HEK293 (cell line): ENCODE measurements around the gene OPN4.
"Not testable (repeated sequence)": the region's sequence is repeated elsewhere in the genome, so short reads cannot be mapped to it uniquely, and the experiment has no call there.

Source experiments
- HOXA7 ChIP-seq: sonication (generic); formaldehyde crosslinking; IDR thresholded peaks from 2 replicates; pipeline ENCODE4 v1.8.1; 2022; ENCODE audit warnings: missing genetic modification reagents, borderline replicate concordance
- TF ChIP-seq, protein P1 (sequence below): sonication (generic); formaldehyde crosslinking; IDR thresholded peaks from 2 replicates; pipeline ENCODE4 v1.8.1; 2022; ENCODE audit warnings: mild to moderate bottlenecking, moderate library complexity, missing genetic modification reagents
- TF ChIP-seq, protein P2 (sequence below): fragments of 450-650 bp; formaldehyde crosslinking; IDR thresholded peaks from 2 replicates; pipeline ENCODE4 v1.5.1; 2016; ENCODE audit warnings: missing biosample characterization, missing genetic modification characterization

GRCh38 chr10:86645621-86646165 is 8.7 kb upstream of the OPN4 start:
- TF ChIP-seq, protein P1, sequence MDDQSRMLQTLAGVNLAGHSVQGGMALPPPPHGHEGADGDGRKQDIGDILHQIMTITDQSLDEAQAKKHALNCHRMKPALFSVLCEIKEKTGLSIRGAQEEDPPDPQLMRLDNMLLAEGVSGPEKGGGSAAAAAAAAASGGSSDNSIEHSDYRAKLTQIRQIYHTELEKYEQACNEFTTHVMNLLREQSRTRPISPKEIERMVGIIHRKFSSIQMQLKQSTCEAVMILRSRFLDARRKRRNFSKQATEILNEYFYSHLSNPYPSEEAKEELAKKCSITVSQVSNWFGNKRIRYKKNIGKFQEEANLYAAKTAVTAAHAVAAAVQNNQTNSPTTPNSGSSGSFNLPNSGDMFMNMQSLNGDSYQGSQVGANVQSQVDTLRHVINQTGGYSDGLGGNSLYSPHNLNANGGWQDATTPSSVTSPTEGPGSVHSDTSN: not testable (repeated sequence)
- TF ChIP-seq HOXA7: not testable (repeated sequence)
- TF ChIP-seq, protein P2, sequence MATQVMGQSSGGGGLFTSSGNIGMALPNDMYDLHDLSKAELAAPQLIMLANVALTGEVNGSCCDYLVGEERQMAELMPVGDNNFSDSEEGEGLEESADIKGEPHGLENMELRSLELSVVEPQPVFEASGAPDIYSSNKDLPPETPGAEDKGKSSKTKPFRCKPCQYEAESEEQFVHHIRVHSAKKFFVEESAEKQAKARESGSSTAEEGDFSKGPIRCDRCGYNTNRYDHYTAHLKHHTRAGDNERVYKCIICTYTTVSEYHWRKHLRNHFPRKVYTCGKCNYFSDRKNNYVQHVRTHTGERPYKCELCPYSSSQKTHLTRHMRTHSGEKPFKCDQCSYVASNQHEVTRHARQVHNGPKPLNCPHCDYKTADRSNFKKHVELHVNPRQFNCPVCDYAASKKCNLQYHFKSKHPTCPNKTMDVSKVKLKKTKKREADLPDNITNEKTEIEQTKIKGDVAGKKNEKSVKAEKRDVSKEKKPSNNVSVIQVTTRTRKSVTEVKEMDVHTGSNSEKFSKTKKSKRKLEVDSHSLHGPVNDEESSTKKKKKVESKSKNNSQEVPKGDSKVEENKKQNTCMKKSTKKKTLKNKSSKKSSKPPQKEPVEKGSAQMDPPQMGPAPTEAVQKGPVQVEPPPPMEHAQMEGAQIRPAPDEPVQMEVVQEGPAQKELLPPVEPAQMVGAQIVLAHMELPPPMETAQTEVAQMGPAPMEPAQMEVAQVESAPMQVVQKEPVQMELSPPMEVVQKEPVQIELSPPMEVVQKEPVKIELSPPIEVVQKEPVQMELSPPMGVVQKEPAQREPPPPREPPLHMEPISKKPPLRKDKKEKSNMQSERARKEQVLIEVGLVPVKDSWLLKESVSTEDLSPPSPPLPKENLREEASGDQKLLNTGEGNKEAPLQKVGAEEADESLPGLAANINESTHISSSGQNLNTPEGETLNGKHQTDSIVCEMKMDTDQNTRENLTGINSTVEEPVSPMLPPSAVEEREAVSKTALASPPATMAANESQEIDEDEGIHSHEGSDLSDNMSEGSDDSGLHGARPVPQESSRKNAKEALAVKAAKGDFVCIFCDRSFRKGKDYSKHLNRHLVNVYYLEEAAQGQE (tag by site-specific recombination): not testable (repeated sequence)
